ENCODE measurements around the gene OSBP2.

- TF ChIP-seq, protein P1, sequence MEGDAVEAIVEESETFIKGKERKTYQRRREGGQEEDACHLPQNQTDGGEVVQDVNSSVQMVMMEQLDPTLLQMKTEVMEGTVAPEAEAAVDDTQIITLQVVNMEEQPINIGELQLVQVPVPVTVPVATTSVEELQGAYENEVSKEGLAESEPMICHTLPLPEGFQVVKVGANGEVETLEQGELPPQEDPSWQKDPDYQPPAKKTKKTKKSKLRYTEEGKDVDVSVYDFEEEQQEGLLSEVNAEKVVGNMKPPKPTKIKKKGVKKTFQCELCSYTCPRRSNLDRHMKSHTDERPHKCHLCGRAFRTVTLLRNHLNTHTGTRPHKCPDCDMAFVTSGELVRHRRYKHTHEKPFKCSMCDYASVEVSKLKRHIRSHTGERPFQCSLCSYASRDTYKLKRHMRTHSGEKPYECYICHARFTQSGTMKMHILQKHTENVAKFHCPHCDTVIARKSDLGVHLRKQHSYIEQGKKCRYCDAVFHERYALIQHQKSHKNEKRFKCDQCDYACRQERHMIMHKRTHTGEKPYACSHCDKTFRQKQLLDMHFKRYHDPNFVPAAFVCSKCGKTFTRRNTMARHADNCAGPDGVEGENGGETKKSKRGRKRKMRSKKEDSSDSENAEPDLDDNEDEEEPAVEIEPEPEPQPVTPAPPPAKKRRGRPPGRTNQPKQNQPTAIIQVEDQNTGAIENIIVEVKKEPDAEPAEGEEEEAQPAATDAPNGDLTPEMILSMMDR (conservative IDR thresholded peaks at IDR 0.05; ENCODE audit: low read length) = no peak
- no peak for TF ChIP-seq EZH2phosphoT487 (IDR thresholded peaks at IDR 0.05; ENCODE audit: borderline replicate concordance)
Measured at GRCh38 chr22:30885001-30885366, 190.3 kb downstream of the OSBP2 start.

All from Loucy (cell line).